ENCODE results near the gene LIPC. TPM values are rescaled to one million over a fixed set of nuclear protein-coding genes. Genes with fewer than 3 reads are reported as not detected.
"Not testable (repeated sequence)": the region's sequence is repeated elsewhere in the genome, so short reads cannot be mapped to it uniquely, and the experiment has no call there.

LIPC gene
- polyA plus RNA-seq, 2 of the 4 experiments (the other 2 are of a cell fraction), result 0.13 to 0.30 TPM

DNA sequence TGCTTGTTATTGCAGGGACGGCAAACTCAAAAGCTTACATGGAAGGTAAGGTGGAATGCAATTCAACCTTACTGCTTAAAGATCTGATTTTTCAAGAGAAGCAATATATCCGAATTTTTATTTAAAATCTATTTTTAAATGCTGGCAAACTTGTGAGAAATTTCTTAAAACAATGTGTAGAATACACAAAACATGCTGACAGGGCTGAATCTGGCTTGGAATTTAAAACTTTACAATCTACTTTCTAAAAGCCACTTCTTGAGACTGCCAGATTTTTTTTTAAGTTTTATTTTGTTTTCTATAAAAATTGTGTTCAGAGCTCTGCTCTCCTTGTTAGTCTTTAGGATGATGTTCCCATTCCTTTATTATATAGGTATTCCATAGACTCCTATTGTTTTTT lies 171.0 kb downstream of the LIPC start:
- no peaks in the 10 kb centered on the region for H3K4me1 ChIP-seq
- no peak overlapping the region for H3K4me3 ChIP-seq
- TF ChIP-seq MAFK (IDR thresholded peaks at IDR 0.05; ENCODE audit: partially characterized antibody) (peak; percentile 82), SREBF2 (IDR thresholded peaks at IDR 0.05) (no peak)
- no peak for ATAC-seq
- ChIA-PET POLR2A (no interaction called here), CTCF (interaction anchor here (0.7 kb wide), 1 partner anchor 17 kb away, joined by 3 read pairs; no protein-coding TSS in a partner anchor)
- no peak overlapping the region for H3K4me2 ChIP-seq
- no peak for FAIRE-seq
- no peak for DNase-seq (ENCODE audit: low read depth in 1 of 2, low spot score in 1 of 2)
- no peak overlapping the region for H3K27ac ChIP-seq
- 61% methylated on average over 2 of the region's 2 CpGs for WGBS (ENCODE audit: missing lambda C conversion rate)
- H3K9me3 ChIP-seq, result no peaks in the 10 kb centered on the region

DNA sequence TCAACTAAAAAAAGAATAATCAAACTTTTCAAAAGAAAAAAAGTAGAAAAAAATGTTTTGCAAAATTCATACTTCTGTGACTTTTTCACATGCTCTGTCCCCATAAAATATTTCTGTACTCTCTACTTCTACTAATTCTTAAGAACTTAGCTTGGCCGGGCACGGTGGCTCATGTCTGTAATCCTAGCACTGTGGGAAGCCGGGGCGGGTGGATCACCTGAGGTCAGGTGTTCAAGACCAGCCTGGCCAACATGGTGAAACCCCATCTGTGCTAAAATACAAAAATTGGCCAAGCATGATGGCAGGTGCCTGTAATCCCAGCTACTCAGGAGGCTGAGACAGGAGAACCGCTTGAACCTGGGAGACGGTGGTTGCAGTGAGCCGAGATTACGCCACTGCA lies 172.1 kb downstream of the LIPC start:
- ATAC-seq, POLR2A ChIA-PET: not testable (repeated sequence)

DNA sequence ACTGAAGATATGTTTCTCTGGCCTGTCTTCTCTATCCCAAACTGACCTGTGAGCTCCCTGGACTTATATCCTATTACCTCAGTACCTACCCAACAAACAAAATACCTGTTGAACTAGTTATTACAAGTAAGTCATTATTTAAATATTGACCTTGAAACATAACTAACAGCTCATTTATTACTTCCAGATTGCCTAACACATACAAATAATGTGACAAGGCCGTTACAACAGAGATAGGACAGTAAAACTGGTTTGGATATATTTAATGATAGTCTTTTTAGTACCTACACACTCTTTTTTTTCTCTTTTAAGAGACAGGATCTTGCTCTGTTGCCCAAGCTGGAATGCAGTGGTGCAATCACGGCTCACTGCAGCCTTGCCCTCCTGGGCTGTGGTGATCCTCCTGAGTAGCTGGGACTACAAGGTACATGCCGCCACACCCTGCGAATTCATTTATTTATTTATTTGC lies 172.7 kb downstream of the LIPC start:
- no peak overlapping the region for H3K4me2 ChIP-seq
- ChIA-PET POLR2A (no interaction called here), CTCF (interaction anchor here (1.0 to 1.1 kb wide), 2 partner anchors 15 to 167 kb away, joined by 3 to 5 read pairs; partner anchors contain the start of gene MINDY2)
- DNase-seq (ENCODE audit: low read depth in 1 of 2, low spot score in 1 of 2), result no peak
- H3K4me3 ChIP-seq, result no peak overlapping the region
- H3K9me3 ChIP-seq, result no peaks in the 10 kb centered on the region
- H3K4me1 ChIP-seq, result no peaks in the 10 kb centered on the region
- 89% methylated on average over 4 of the region's 4 CpGs for WGBS (ENCODE audit: missing lambda C conversion rate)
- no peak overlapping the region for H3K27ac ChIP-seq
- FAIRE-seq, result peak; percentile 43
- no peak for TF ChIP-seq RAD21 (conservative IDR thresholded peaks at IDR 0.05 in 1 of 2, IDR thresholded peaks at IDR 0.05 in 1 of 2)
- TF ChIP-seq CEBPB (IDR thresholded peaks at IDR 0.05), result 0 out of 4 replicates have a peak, but pooled peaks of 1 of the 2 experiments have one; percentile 9
- ATAC-seq, result no peak

More for the DNA sequence above, 172.1 kb downstream of the LIPC start:
- not testable (repeated sequence) for H3K4me2 ChIP-seq; FAIRE-seq; H3K4me1 ChIP-seq; H3K27ac ChIP-seq; DNase-seq (ENCODE audit: low read depth in 1 of 2, low spot score in 1 of 2); H3K4me3 ChIP-seq; H3K9me3 ChIP-seq
- 95% methylated on average over 8 of the region's 8 CpGs for WGBS (ENCODE audit: missing lambda C conversion rate)
- CTCF ChIA-PET, result interaction anchor here (1.0 to 1.1 kb wide), 2 partner anchors 15 to 167 kb away, joined by 3 to 5 read pairs; partner anchors contain the start of gene MINDY2

DNA sequence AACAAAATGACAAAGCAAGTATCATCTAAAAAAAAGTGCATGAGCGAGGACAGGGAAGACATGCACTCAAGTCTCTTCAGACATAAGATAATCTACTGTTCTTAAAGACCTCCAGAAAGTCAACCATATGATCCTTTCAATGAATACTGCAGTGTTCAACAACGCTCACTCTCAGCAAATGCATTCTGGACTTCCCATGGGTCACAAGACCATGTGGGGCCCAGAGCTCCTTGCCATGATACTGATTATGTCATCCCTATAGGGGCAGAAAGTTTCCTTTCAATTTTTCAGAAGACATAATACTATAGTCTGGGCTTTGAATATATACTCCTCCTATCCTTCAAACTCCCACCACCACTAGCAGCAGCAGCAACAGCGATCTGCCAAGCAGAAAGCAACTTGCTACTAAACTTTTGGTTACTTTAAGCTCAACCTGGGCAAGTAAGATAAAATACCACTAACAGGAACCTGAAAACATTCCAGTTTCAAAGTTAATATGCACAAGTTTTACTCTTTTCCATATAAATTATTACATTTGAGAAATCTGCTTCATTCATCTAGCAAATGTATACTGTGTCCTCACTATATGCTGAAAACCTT lies 174.2 kb downstream of the LIPC start:
- no peak for ATAC-seq
- DNase-seq (ENCODE audit: low read depth in 1 of 2, low spot score in 1 of 2), result no peak
- no peaks in the 10 kb centered on the region for H3K9me3 ChIP-seq
- POLR2A ChIA-PET, result no interaction called here
- TF ChIP-seq SMC3 (IDR thresholded peaks at IDR 0.05), result no peak
- TF ChIP-seq CEBPB (IDR thresholded peaks at IDR 0.05), result no peak
- no peak overlapping the region for H3K27ac ChIP-seq
- 92% methylated on average over 3 of the region's 3 CpGs for WGBS (ENCODE audit: missing lambda C conversion rate)
- CTCF ChIA-PET, result interaction anchor here (0.8 kb wide), 1 partner anchor 923 kb away, joined by 3 read pairs; no protein-coding TSS in a partner anchor
- H3K4me3 ChIP-seq, result no peak overlapping the region
- no peak overlapping the region for H3K4me2 ChIP-seq
- peak; percentile 72 for FAIRE-seq
- H3K4me1 ChIP-seq, result no peaks in the 10 kb centered on the region

DNA sequence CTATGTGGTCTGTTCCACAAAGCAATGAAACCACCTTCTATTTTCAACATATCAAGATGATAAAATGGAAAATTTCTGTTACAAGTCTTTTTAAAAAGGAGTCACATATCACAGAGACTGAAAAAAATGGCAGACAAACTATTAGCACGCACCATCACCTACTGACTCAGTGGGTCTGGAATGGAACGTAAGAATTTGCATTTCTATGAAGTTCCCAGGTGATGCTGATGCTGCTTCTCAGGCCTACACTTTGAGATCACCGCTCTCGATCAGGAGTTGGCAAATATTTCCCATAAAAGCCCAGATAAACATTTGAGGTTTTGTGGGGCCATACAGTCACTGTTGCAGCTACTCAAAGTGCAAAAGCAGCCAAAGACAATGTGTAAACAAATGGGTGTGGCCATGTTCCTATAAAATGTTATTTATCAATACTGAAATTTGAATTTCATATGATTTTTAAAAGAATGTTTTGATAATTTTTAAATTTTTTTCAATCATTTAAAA lies 174.8 kb downstream of the LIPC start:
- POLR2A ChIA-PET, result no interaction called here
- DNase-seq (ENCODE audit: low read depth in 1 of 2, low spot score in 1 of 2) (no peak), FAIRE-seq (peak; percentile 7), ATAC-seq (no peak)
- CTCF ChIA-PET, result interaction anchor here (0.8 kb wide), 2 partner anchors 78 to 922 kb away, joined by 3 read pairs; no protein-coding TSS in a partner anchor
- TF ChIP-seq EP300 (IDR thresholded peaks at IDR 0.05), result no peak
- TF ChIP-seq, protein P1, sequence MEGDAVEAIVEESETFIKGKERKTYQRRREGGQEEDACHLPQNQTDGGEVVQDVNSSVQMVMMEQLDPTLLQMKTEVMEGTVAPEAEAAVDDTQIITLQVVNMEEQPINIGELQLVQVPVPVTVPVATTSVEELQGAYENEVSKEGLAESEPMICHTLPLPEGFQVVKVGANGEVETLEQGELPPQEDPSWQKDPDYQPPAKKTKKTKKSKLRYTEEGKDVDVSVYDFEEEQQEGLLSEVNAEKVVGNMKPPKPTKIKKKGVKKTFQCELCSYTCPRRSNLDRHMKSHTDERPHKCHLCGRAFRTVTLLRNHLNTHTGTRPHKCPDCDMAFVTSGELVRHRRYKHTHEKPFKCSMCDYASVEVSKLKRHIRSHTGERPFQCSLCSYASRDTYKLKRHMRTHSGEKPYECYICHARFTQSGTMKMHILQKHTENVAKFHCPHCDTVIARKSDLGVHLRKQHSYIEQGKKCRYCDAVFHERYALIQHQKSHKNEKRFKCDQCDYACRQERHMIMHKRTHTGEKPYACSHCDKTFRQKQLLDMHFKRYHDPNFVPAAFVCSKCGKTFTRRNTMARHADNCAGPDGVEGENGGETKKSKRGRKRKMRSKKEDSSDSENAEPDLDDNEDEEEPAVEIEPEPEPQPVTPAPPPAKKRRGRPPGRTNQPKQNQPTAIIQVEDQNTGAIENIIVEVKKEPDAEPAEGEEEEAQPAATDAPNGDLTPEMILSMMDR (IDR thresholded peaks at IDR 0.05), result no peak
- no peak for TF ChIP-seq PHF8 (IDR thresholded peaks at IDR 0.05; ENCODE audit: borderline replicate concordance, low read depth)
- no peak for TF ChIP-seq JUN (IDR thresholded peaks at IDR 0.05)
- no peak for TF ChIP-seq FOSL2 (IDR thresholded peaks at IDR 0.05)
- no peak for TF ChIP-seq FOSL2 (CRISPR knock-in tag; IDR thresholded peaks at IDR 0.05)
- no peak for TF ChIP-seq GATA3 (IDR thresholded peaks at IDR 0.05; ENCODE audit: borderline replicate concordance)
- TF ChIP-seq ZSCAN20 (CRISPR knock-in tag; IDR thresholded peaks at IDR 0.05), result no peak
- Histone ChIP-seq H3K4me2 (no peak overlapping the region), H3K9me3 (no peaks in the 10 kb centered on the region), H3K4me1 (peaks cover 5% of the 10 kb centered on the region; the same call in 2 of the 3 replicates), H3K4me3 (no peak overlapping the region), H3K27ac (no peak overlapping the region)
- 95% methylated on average over 4 of the region's 4 CpGs for WGBS (ENCODE audit: missing lambda C conversion rate)
